MM.1S (cell line): ENCODE measurements around the gene PRSS21.

ENCODE experiments used
- CTCF ChIP-seq: fragments of 300-600 bp; sonication (generic); IDR thresholded peaks from 2 replicates; pipeline ENCODE4 v1.5.1; 2016; ENCODE audit warnings: antibody characterized with exemption, low read length, mixed read lengths
- EZH2 ChIP-seq: fragments of 300-600 bp; sonication (generic); optimal IDR thresholded peaks from 2 replicates; pipeline ENCODE3; 2017; ENCODE audit warnings: low read depth, mild to moderate bottlenecking, antibody characterized with exemption, low read length, mixed read lengths
- EZH2phosphoT487 ChIP-seq: fragments of 300-600 bp; sonication (generic); IDR thresholded peaks from 2 replicates; pipeline ENCODE4 v1.6.1; 2018; ENCODE audit warnings: antibody characterized with exemption, low read length

- TF ChIP-seq CTCF (no peak), EZH2 (no peak), EZH2phosphoT487 (no peak)
These were observed 7.8 kb upstream of the PRSS21 start for GRCh38 chr16:2809149-2809760.
